Skeletal muscle satellite cell (primary cell): ENCODE measurements around the gene AHRR.
"Not testable (repeated sequence)": the region's sequence is repeated elsewhere in the genome, so short reads cannot be mapped to it uniquely, and the experiment has no call there.

Experiments
- H3K27me3 ChIP-seq: 2 replicates; pipeline ENCODE4 v1.7.0; 2013; ENCODE audit warnings: low read length; ENCODE audit not compliant: control insufficient read depth, insufficient read depth
- H3K36me3 ChIP-seq: 2 replicates; pipeline ENCODE4 v1.7.0; 2013; ENCODE audit warnings: mild to moderate bottlenecking, control low read depth, low read length; ENCODE audit not compliant: insufficient read depth
- H3K4me1 ChIP-seq: 2 replicates; pipeline ENCODE4 v1.7.0; 2013; ENCODE audit warnings: low read length; ENCODE audit not compliant: control insufficient read depth, insufficient read depth
- H3K4me2 ChIP-seq: 2 replicates; pipeline ENCODE4 v1.7.0; 2013; ENCODE audit warnings: mild to moderate bottlenecking, low read length
- H3K4me3 ChIP-seq: 2 replicates; pipeline ENCODE4 v1.7.0; 2013; ENCODE audit warnings: low read length
- H3K9ac ChIP-seq: 2 replicates; pipeline ENCODE4 v1.7.0; 2013; ENCODE audit warnings: mild to moderate bottlenecking, low read depth, low read length, moderate library complexity
- H3K9me3 ChIP-seq: replicated peaks from 2 replicates; pipeline ENCODE4 v1.7.0; 2013; ENCODE audit warnings: mild to moderate bottlenecking, control low read depth, low read length

The AHRR gene

GRCh38 chr5:296954-297353, 24.6 kb upstream of the AHRR start:
- not testable (repeated sequence) for H3K9me3 ChIP-seq, H3K36me3 ChIP-seq, H3K27me3 ChIP-seq, H3K4me1 ChIP-seq, H3K4me3 ChIP-seq, H3K9ac ChIP-seq, H3K4me2 ChIP-seq

GRCh38 chr5:297448-297847, 24.1 kb upstream of the AHRR start:
- not testable (repeated sequence) for H3K4me1 ChIP-seq, H3K36me3 ChIP-seq, H3K4me2 ChIP-seq, H3K27me3 ChIP-seq, H3K4me3 ChIP-seq, H3K9me3 ChIP-seq, H3K9ac ChIP-seq

- H3K4me2 ChIP-seq, H3K4me3 ChIP-seq, H3K4me1 ChIP-seq, H3K27me3 ChIP-seq, H3K36me3 ChIP-seq, H3K9me3 ChIP-seq, H3K9ac ChIP-seq: not testable (repeated sequence)
Observed at GRCh38 chr5:297991-298736, 23.4 kb upstream of the AHRR start.

- Histone ChIP-seq H3K27me3 (no peaks in the 10 kb centered on the region), H3K4me1 (no peaks in the 10 kb centered on the region), H3K36me3 (no peaks in the 10 kb centered on the region)
Observed at GRCh38 chr5:298737-299125, 22.8 kb upstream of the AHRR start.

GRCh38 chr5:299921-300320, 21.6 kb upstream of the AHRR start:
- H3K4me3 ChIP-seq: not testable (repeated sequence)

More at GRCh38 chr5:298737-299125, 22.8 kb upstream of the AHRR start:
- H3K9me3 ChIP-seq: no peaks in the 10 kb centered on the region
- H3K4me2 ChIP-seq: no peak overlapping the region
- H3K9ac ChIP-seq: no peak overlapping the region
- no peak overlapping the region for H3K4me3 ChIP-seq

GRCh38 chr5:300691-301435, 20.7 kb upstream of the AHRR start:
- H3K4me2 ChIP-seq, H3K9ac ChIP-seq, H3K9me3 ChIP-seq, H3K36me3 ChIP-seq, H3K27me3 ChIP-seq, H3K4me1 ChIP-seq, H3K4me3 ChIP-seq: not testable (repeated sequence)

More at GRCh38 chr5:299921-300320, 21.6 kb upstream of the AHRR start:
- not testable (repeated sequence) for H3K36me3 ChIP-seq, H3K27me3 ChIP-seq, H3K4me1 ChIP-seq, H3K4me2 ChIP-seq, H3K9me3 ChIP-seq, H3K9ac ChIP-seq

GRCh38 chr5:302416-302815, 19.1 kb upstream of the AHRR start:
- H3K9me3 ChIP-seq, H3K4me1 ChIP-seq, H3K9ac ChIP-seq, H3K4me2 ChIP-seq, H3K4me3 ChIP-seq, H3K27me3 ChIP-seq: not testable (repeated sequence)
- peaks cover 14% of the 10 kb centered on the region for H3K36me3 ChIP-seq

- Histone ChIP-seq H3K36me3 (peaks cover 19% of the 10 kb centered on the region), H3K4me2 (no peak overlapping the region), H3K4me3 (no peak overlapping the region), H3K9ac (no peak overlapping the region), H3K4me1 (no peaks in the 10 kb centered on the region), H3K9me3 (no peaks in the 10 kb centered on the region), H3K27me3 (no peaks in the 10 kb centered on the region)
Observed at GRCh38 chr5:302966-303365, 18.5 kb upstream of the AHRR start.

GRCh38 chr5:303741-304140, 17.8 kb upstream of the AHRR start:
- H3K9ac ChIP-seq, H3K4me1 ChIP-seq, H3K4me2 ChIP-seq, H3K9me3 ChIP-seq, H3K27me3 ChIP-seq, H3K4me3 ChIP-seq: not testable (repeated sequence)
- H3K36me3 ChIP-seq: peaks cover 23% of the 10 kb centered on the region

GRCh38 chr5:305050-305449, 16.5 kb upstream of the AHRR start:
- no peak overlapping the region for H3K4me2 ChIP-seq
- no peak overlapping the region for H3K9ac ChIP-seq
- H3K4me1 ChIP-seq: peaks cover 8% of the 10 kb centered on the region
- no peaks in the 10 kb centered on the region for H3K27me3 ChIP-seq
- H3K4me3 ChIP-seq: no peak overlapping the region
- no peaks in the 10 kb centered on the region for H3K9me3 ChIP-seq
- H3K36me3 ChIP-seq: peaks cover 23% of the 10 kb centered on the region

GRCh38 chr5:305459-305858, 16.1 kb upstream of the AHRR start:
- Histone ChIP-seq H3K36me3 (peaks cover 23% of the 10 kb centered on the region), H3K4me3 (no peak overlapping the region), H3K4me1 (peaks cover 8% of the 10 kb centered on the region), H3K9ac (no peak overlapping the region), H3K4me2 (no peak overlapping the region), H3K27me3 (no peaks in the 10 kb centered on the region), H3K9me3 (no peaks in the 10 kb centered on the region)
